G401 (cell line): ENCODE results near the gene UQCRH. TPM values are rescaled to one million over a fixed set of nuclear protein-coding genes. Genes with fewer than 3 reads are reported as not detected.

Source experiments
- DNase-seq: peaks from one replicate; pipeline ENCODE4 v3.0.0-alpha.2; 2015; ENCODE audit warnings: low spot score
- in situ Hi-C: cut with HindIII; loops from 2 replicates; pipeline ENCODE4 v1.10.0; 2016; ENCODE audit warnings: low sequenced_read_pairs, mixed read lengths
- total RNA-seq: library from RNA; depleted of rRNA; stranded (reverse); fragments of >200 nt; shearing (Covaris generic); gene quantifications from 2 replicates; pipeline ENCODE4 v1.2.3, GENCODE V29; 2014; rRNA removed

Gene UQCRH
- total RNA-seq, result 782 and 965 TPM in 2 replicates

- peak; percentile 99 for DNase-seq
- in situ Hi-C loops, result no loop called here
These were observed at the start of gene UQCRH, which contains the start of gene LRRC41 for GRCh38 chr1:46303038-46303871. Gene UQCRH, plus strand, starts transcription at chr1:46303698. Its CDS starts 69 bp downstream, at chr1:46303767. Gene LRRC41, minus strand, starts transcription at chr1:46303616. Its CDS starts 294 bp downstream, at chr1:46303322.

- in situ Hi-C loops, result no loop called here
- no peak for DNase-seq
These were observed 48.8 kb upstream of the UQCRH start for GRCh38 chr1:46254668-46255067.

- no peak for DNase-seq
- in situ Hi-C loops, result no loop called here
These were observed 47.0 kb upstream of the UQCRH start for GRCh38 chr1:46256523-46256922.

DNA sequence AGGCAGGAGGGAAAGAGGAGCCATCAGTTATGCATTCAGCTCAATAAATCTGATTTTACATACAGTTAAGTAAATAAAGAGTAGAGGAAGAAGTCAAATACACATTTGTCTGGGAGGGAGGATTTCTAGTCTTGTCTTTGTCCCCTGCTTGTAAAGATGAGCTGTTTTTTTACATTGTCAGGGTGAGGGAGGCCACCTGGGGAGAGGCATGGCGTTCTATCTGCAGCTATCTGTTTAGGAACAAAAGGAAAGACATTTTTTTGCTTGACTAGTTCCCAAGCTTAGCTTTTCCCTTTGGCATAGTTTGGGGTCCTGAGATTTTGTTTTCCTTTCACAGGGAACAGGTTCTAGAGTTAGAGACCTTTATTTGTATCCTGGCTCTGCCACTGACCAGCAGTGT, 41.0 kb upstream of the UQCRH start:
- in situ Hi-C loops, result no loop called here
- no peak for DNase-seq

GRCh38 chr1:46263146-46263545, 40.4 kb upstream of the UQCRH start:
- in situ Hi-C loops, result no loop called here
- DNase-seq, result no peak

DNA sequence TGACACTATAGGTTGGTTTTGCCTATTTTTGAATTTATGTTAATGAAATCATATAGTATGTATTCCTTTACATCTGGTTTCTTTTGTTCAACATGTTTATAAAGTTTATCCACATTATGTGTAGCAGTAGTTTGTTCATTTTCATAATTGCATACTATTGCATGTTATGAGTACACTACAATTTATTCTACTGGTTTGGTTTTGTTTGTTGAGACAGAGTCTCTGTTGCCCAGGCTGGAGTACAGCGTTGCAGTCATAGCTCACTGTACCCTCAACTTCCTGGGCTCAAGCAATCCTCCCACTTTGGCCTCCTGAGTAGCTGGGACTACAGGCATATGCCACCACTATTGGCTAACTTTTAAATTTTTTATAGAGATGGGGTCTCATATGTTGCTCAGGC, 34.9 kb upstream of the UQCRH start:
- in situ Hi-C loops, result no loop called here
- DNase-seq, result no peak

DNA sequence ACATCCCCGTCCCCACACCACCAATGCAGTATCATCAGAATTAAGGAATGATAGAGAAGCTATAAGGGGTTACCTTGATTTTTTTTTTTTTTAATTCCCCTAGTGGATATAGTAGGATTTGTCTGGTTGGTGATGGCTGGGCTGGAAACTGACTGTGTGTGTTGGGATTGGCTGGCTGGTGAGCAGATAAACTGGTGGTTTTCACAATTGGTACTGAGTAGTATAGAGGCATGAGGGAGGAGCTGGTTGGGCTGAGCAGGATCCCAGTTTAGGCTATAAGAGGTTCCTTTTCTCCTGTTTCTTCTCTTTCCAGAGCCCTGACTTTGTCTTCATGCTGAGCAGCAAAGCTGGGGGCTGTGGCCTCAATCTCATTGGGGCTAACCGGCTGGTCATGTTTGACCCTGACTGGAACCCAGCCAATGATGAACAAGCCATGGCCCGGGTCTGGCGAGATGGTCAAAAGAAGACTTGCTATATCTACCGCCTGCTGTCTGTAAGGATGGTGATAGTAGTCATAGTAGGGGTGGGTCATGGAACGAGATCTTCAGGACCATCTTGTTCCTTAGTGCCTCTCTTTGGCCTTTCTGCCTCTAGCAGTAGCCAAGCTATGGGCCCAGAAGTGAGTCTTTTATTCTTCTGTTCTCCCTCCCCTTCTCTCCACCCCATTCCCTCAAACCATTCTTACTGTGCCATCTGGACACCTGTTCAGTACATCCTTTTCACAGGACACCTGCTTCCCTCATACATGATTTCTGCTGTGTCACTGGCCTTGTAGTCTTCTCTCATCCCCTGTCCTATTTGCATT, 29.1 kb upstream of the UQCRH start:
- no peak for DNase-seq
- in situ Hi-C loops, result no loop called here

GRCh38 chr1:46275030-46275337, 28.5 kb upstream of the UQCRH start:
- in situ Hi-C loops, result no loop called here
- no peak for DNase-seq

GRCh38 chr1:46277658-46278373, 25.7 kb upstream of the UQCRH start:
- DNase-seq, result no peak
- in situ Hi-C loops, result no loop called here

DNA sequence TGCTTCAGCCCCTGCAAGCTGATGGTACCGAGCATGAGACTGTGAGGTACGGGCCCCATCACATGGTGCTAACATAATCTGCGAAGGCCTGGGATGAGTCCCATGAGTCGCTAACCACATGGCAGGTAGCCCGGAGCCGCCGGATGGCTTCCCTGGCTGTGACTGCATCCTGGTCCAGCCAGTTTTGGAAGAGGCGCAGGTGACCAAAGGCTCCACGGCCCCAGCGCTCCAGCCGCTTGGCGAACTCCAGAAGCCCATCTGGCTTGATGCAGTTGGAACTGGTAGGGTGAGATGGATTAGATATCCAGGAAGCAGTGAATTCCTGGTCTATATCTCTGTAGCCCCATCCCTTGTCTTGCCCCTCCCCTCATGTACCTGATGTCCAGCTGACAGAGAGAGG, 24.7 kb upstream of the UQCRH start:
- DNase-seq, result peak; percentile 87
- in situ Hi-C loops, result no loop called here

GRCh38 chr1:46280092-46280491, 23.4 kb upstream of the UQCRH start:
- in situ Hi-C loops, result no loop called here

GRCh38 chr1:46281021-46281420, 22.5 kb upstream of the UQCRH start:
- no peak for DNase-seq

More at GRCh38 chr1:46280092-46280491, 23.4 kb upstream of the UQCRH start:
- no peak for DNase-seq

GRCh38 chr1:46284058-46284457, 19.4 kb upstream of the UQCRH start:
- in situ Hi-C loops, result no loop called here
- DNase-seq, result no peak

More at GRCh38 chr1:46281021-46281420, 22.5 kb upstream of the UQCRH start:
- in situ Hi-C loops, result no loop called here

DNA sequence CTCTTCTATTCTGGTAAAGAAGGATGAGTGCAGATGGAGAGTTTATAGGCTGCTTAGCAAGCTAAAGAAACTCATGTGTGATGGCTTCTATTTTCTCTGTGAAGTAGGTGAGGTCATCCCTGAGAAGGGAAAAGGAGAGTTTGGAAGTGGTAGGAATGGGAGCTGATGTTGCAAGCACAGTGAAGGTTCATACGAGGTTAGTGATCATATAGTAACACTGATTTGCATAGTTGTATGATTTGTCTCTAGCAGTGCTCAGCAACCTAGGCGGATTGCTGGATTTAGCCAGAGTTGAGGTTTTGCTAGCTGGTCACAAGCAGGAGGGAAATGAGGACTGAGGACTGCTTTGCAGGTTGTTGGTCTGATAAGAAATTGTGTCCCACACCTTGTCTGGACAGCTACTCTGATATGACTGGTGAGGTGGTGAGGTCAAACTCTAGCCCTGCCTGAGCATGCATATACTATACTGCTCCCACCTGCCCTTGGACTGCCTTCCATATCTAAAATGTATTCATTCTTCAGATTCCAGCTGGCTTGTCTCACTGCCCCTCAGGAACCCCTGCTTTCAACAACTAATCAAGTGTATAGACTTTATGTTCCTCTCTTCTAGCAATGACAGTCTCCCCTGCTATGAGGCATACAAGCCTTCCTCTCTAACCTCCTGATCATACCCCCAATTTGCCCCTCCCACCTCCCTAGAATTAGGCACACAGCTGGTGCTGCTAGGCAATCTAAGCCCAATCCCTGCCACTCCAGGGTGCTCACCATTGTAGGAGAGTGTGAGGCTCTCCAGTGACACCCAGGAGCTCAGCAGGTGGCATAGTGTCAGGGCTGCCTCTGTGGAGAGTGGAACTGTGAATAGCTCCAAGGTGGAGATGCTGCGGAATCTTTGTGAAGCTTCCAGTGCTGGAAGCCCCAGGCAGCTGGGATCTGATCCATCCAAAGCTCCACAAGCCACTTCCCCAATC, 18.6 kb upstream of the UQCRH start:
- DNase-seq, result no peak
- in situ Hi-C loops, result no loop called here

GRCh38 chr1:46285730-46286477, 17.6 kb upstream of the UQCRH start:
- DNase-seq, result no peak
- in situ Hi-C loops, result no loop called here

DNA sequence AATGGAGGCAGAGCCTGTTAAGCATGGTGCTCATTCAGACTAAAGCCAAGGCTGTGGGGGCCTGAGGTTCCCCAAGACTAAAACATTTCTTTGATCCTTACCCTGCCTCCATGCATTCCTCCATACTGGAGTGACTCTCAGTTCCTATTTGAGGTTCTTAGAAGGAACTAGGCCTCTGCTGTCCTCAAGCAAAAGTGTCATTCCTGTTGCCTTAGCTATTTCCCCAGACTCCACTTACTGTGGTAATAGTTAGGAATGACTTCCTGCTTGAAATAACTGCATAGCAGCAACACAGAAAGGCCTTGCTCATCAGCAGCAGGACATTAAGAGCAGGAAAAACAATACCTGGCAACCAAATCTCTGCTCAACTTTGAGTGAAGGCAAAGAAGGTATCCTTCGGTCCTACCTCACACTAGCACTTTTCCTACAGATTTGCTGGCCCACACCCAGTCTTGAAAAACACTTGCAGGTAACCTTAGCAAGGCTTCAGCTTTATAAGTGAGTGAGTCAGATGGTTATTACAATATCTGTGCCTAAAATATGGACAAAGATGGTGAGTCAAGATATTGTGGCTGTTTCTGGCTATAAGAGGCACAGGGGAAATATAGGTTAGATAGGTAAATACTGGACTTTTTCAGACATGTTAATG, 14.9 kb upstream of the UQCRH start:
- in situ Hi-C loops, result no loop called here
- DNase-seq, result no peak

DNA sequence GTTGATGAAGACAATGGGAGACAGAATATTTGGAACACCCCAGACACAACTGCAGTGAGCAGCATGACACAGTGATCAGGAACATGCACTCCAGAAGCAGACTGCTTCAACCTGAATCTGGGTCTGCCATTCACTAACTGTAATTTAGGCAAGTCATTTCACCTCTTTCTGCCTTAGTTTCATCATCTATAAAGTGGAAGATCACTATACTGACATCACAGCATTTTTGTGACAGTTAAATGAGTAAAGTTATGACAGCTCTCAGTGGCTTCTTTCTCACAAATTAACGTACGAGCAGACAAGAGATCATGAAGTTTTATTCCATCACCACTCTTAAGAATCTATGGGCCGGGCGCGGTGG, 14.4 kb upstream of the UQCRH start:
- in situ Hi-C loops, result no loop called here
- no peak for DNase-seq

- in situ Hi-C loops, result no loop called here
These were observed 13.5 kb upstream of the UQCRH start for GRCh38 chr1:46289976-46290375.

More at GRCh38 chr1:46289976-46290375, 13.5 kb upstream of the UQCRH start:
- peak; percentile 39 for DNase-seq
